Stimulated activated CD4-positive, alpha-beta T cell treated with anti-CD3 and anti-CD28 coated beads, Interleukin-15, amount 100 ng/mL, for 24 hours (primary cell): ENCODE data around the gene TPPP3.
"Not testable (repeated sequence)": the region's sequence is repeated elsewhere in the genome, so short reads cannot be mapped to it uniquely, and the experiment has no call there.

Experiments used
- DNase-seq: peaks from one replicate; pipeline ENCODE4 v3.0.0-alpha.2; 2020

The TPPP3 gene

DNA sequence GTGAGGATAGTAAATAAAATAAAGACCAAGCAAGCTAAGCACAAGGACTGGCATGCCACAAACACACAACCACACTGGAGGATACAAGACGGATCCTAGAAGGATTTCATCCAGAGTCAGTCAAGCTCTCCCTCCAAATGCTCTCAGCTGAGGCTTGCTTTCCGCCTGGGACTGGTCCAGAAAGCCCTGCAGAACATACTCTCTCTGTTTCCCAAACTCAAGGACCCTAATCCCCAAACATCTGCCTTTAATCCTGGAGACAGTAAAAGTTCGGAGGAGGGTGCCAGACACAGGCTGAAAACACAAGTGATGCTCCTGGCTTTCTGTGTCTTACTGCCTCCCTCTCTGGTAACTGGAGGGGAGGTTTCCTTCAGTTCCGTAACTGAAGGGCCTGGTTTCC is 32.3 kb upstream of the TPPP3 start:
- DNase-seq, result no peak

DNA sequence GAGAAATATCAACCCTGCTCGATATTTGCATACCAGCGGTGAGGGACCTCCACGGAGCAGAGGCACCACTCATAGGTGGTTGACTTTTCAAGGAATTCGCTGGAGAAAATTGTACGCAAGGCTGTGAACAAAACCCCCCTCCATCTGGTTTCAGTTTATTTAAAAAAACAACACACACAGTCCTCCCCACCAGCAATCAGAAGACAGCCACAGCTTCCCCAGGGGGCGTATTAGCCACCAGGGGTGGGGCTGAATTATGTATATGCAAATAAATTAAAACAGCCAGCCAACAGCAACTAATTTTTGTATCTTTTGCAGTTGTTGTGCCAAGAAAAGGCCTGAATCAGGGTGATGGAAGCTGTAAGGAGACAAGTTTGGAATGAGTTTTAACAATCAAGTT is 31.8 kb upstream of the TPPP3 start:
- no peak for DNase-seq

DNA sequence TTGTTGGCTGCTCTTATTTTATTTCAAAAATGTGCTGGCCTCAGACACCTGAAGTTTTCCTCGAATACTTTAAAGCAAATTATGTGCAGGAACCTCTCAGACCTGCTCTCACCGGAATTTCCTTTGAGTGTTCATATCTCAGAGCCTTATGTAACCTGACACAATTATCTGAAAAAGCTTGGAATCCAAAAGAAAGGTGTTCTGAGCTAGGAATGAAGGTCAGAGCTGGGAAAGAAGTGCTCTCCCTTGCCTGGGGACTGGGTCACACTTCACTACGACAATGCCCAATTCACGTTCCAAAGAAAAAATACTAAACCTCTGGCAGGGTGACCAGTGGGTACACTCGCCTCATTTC is 30.9 kb upstream of the TPPP3 start:
- no peak for DNase-seq

DNA sequence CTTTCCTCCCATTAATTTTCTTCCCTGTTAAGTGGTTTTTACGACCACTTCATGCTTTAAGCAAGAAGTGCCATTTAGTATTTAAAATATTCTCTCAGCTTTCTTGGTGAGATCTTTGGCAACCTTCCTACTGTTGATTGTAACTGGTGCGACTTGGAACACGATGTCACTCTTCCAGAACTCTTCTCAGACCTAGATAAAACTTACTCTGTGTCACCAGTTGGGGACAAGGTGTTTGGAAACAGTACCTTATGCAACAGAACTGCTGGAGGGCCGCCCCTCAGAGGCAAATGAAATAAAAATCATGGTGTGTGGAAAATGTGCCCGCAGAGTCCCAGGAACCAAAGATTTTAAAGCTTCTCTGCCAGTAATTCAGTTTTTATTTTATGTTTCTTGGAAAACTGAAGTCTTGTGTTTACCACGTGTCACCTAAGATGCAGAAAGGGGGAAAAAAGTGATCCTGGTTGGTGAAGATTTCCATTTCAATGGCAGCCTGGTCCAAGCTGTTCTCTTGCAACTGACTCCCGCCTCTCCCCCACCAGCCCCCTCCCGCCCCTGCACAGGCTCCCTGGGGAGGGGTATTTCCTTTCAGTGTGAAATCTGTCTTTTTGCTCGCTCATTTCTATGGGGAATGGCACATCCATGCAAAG is 30.4 kb upstream of the TPPP3 start:
- DNase-seq, result no peak

DNA sequence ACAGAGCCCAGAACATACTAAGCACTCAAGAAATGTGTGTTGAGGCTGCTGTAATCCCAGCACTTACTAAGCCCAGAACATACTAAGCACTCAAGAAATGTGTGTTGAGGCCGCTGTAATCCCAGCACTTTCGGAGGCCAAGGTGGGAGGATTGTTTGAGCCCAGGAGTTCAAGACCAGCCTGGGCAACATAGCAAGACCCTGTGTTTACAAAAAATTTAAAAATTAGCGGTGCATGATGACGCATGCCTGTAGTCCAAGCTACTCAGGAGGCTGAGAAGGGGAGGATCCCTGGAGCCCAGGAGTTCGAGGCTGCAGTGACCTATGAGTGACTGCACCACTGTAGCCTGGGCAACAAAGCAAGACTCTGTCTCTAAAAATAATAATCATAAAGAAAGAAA is 29.7 kb upstream of the TPPP3 start:
- DNase-seq, result no peak

DNA sequence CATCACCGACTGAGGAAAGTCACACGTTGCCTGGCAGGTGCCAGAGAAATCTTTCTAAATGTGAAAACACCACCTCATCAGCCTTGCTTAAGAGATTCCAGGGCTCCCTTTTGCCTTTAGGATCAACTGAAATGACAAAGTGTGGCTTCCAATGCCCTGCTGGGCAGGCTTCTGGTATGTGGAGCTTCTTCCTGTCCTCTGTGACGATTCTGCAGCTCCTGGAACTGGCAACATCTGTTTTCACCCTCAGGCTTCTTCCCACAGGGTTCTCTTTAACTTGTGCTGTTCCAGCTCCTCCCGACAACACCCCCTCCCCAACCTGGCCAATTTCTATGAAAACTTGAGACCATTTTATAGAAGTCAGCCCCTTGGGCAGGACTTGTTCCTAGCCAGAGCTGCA is 27.7 kb upstream of the TPPP3 start:
- DNase-seq, result no peak

DNA sequence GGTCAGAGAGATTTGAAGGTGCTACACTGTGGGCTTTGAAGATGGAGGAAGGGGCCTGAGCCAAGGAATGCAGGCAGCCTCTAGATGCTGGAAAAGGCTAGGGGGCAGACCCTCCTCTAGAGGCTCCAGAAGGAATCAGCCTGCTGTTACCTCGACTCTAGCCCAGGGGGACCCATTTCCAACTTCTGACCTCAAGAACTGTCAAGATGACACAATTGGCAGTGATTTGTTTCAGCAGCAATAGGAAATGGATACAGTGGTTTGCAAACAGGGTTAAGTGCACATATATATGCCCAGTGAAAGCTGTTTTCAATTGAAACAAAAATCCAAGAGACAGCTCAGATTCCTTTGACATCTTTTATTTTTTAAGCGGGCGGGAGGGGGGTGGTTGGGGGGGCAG is 26.6 kb upstream of the TPPP3 start:
- no peak for DNase-seq

DNA sequence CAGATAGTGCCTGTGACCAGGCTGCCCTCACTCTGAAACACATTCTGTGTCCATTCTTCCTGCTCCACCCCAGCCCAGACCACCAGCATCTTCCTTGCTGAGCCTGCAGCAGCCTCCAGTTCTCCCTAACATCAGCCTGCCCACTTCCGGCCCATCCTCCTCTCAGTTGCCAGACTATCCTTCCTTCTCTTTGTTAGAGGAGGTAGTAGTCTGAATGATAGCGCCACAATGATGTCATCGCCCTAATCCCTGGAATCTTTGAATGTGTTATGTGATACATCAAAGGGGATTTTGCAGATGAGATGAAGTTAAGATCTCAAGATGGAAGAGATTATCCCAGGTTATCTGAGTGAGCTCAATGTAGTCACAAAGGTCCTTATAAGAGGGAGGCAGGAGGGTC is 26.2 kb upstream of the TPPP3 start:
- no peak for DNase-seq

DNA sequence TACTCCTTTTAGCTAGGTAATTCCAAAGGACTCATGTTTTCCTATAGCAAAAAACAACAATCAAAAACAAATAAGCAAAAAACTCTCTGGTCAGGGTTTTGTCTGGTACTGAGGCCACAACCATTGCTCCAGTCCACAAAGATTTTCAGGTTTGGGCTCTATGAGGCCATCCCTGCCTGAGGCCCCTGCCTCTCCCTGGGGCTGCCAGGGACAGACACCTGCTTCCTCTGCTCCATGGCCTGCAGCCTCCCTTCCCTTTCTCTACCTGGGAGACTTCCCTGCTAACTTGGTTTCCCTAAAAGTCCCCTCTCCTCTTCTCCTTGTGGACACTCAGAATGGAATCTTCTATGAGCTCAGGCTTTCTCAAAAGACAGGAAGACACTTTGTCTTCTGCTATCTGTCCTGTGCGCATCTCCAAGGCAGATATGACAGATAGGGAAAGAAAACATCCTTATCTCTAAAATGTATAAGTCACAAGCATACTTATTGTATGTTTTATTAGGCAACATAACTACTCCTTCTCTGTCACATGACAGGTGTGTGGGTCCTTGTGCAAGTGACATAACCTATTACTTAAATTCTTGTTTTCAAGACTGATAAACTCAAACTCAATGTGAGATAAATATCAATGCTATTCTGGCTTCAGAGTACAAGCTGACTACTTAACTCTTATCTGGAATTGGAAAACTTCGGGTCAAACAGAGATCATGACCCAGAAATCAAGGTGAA is 24.2 kb upstream of the TPPP3 start:
- no peak for DNase-seq

DNA sequence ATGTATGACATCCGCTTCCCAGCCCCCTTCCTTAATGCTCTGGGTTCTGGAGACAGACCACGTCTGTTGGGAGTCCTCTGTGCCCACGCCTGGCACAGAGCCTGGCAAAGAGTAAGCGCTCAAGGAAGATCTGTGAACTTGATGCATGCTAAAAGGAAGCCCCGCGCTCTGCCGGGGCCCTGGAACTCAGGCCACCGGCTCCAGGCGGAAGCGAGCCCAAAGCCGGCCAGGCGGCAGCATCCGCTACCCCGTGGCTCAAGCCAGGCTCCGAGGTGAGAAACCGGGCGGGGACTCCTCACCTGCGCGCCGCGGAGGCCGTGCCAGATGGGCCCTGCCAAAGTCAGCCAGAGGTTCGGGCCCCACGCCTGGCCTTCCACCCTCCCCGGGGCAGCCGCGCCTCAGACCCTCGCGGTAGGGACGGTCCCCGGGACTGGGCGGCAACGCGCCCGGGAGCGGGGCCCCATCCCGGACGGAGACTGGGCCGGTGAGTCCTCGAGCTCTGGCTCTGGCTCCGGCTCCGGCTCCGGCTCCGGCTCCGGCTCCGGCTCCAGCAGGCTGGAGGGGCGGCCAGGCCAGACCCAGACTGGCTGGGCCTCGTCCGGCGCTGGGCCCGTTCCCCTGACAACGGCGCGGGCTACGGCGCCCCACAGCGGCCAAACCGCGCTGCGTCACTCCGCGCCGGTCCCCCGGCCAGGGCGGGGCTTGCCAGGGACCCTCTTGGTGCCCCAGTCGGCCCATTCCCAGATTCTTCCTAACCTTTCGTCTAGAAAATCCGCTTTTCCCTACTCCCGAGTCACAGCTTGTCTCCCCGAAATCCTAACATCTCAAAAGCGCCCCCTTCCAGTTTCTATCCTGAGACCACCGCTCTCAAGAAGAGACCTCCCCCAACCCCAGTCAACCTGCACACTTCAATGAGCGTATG is 22.8 kb upstream of the TPPP3 start, which contains the start of gene ZDHHC1:
TSS of gene ZDHHC1 (minus strand) at position 606 of the 922 bp plus-strand sequence. CDS start 8,702 bp downstream, outside the sequence.
- peak; percentile 75 for DNase-seq

DNA sequence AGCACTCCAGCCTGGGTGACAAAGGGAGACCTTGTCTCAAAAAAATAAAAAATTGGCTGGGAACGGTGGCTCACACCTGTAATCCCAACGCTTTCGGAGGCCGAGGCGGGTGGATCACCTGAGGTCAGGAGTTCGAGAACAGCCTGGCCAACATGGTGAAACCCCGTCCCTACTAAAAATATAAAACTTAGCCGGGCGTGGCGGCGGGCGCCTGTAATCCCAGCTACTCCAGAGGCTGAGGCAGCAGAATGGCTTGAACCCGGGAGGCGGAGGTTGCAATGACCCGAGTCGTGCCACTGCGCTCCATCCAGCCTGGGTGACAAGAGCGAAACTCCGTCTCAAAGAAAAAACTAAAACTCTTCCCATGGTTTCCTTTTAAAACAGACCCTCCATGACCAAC is 22.1 kb upstream of the TPPP3 start:
- DNase-seq, result not testable (repeated sequence)

DNA sequence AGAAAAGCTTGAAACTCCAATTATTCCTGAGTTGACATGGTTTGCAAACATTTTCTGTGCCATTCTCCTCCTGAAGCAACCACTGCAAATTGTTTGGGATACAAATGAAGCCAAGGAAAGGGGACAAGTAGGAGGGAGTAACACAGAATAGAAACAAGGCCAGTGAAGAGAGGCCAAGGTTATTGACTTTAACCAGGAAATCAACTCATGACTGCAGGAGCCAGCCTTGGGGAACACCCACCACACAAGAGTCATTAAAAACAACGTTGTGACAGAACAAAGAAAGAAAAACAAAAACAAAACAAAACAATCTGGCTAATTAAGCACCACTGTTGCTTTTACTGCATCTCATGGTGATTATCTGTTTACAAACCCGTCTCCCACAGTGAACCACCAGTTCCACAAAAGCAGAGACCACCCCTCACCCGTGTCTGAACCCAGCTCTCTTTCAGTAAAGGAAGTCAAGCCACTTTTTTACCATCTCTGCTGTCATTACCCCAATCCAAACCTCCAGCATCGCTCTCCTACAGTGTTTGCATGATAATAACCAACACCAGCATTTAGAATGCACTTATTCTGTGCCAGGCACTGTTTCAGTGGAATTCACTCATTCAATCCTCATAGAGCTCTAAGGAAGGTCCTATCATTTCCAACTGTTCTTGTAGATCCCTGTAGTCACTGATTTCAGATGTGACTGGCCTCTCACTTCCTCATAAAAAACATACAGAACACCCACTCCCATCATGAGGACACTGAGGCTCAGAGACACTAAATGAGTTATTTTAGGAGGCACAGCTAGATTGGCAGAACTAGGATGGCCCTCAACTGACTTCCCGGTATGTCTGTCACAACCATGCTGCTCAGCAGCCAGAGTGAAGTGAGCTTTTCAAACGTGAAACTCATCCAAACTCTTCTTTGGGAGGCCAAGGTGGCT is 20.9 kb upstream of the TPPP3 start:
- no peak for DNase-seq

DNA sequence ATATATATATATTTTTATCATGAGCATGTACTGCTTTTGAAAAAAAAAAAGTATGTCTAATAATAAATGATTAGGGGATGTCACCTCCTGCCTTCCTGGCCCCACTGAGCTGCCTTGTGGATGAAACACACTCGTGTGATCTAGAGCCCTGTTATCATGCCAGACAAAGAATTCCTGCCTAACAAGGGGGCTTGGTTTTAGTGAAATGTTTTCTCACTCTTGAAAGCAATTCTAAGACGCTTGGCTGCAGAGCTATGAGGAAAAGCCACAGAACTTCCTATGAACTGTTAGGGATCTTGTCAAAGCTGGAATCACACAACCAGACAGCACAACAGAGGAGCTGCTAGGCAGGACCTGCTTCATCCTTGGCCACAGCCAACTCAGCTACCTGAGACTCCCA is 19.0 kb upstream of the TPPP3 start:
- DNase-seq, result no peak

DNA sequence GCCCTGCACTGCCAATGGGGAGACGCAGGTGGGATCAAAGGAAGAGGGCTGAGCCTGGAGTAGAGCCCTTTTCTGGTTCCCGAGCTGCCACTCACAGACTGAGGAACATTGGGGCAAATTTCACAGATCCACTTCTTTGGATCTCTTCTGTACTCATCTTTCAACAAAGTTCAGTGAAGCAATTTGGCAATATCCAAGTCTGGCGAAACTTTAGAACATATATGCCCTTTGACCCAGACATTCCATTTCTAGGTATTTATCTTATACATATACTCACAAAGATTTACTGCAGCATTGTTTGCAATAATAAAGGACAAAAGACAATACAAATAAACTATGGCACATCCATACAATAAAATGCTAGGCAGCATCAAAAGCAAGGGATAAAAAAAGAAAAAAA is 18.0 kb upstream of the TPPP3 start:
- DNase-seq, result no peak

DNA sequence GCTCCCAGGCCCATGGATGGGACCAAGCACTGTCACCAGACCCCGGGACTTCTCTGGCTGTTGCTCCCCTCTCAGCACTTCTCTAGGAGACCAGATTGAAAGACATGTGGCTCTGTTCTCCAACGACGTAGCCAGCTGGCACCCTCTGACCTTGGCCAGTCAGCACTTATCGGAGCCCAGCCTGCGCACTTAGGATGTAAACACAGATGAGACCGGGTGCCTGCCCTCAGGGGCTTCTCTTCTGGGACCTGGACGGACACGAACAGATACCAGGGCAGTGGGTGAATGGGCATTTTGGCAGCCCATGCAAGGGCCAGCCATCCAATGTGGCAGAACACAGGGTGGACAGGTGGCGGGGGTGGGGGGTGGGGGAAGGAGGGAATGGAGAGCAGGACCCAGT is 16.3 kb upstream of the TPPP3 start:
- DNase-seq, result no peak

DNA sequence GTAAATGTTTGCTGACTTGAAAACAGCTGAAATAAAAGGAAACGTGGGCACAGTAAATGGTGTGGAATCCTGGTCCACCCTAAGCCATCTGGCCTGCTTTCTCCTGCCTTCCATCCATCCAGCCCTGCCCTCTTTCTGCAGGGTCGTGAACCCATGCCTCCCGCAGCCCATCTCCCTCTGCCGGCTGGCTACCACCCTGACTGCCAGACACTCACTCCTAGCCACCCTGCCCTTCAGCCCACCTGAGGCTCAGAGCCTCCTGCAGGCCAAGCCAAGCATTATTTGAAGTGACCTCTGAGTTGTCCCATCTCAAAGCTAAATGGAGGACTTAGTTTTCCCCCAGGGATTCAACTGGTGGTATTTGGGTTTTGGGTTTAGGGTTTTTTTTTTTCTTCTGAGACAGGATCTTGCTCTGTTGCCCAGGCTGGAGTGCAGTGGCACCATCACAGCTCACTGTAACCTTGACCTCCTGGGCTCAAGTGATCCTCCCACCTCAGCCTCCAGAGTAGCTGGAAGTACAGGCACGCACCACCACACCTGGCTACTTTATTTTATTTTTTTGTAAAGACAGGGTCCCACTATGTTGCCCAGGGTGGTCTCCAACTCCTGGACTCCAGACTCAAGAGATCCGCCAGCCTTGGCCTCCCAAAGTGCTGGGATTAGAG is 14.6 kb upstream of the TPPP3 start:
- DNase-seq, result no peak

DNA sequence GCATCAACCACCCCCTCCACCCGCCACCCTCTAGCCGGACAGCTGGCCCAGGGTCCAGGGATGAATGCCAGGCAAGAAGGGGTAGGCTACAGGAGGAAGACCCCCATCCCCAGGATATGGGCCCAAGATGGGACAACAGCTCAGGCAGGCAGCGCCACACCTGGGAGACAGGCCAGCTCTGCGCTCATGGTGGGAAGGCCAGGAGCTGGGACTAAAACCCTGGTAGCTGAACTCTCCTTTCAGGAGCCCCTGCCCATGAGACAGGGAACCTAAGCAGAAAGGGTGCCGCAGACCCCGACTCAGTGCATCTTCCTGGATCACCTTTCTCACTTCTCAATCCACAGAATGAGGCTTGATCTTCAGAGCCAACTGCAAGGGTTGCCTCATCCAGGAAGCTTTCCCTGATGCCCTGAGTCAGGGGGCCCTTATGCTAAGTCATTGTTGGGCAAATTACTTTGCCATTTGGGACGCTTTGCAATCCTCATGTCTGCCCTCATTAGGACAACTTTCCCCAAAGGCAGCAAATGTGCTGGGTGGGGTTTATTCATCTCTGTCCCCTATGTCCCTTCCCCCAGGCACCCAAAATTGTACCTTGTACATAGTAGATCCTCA is 14.0 kb upstream of the TPPP3 start:
- no peak for DNase-seq

DNA sequence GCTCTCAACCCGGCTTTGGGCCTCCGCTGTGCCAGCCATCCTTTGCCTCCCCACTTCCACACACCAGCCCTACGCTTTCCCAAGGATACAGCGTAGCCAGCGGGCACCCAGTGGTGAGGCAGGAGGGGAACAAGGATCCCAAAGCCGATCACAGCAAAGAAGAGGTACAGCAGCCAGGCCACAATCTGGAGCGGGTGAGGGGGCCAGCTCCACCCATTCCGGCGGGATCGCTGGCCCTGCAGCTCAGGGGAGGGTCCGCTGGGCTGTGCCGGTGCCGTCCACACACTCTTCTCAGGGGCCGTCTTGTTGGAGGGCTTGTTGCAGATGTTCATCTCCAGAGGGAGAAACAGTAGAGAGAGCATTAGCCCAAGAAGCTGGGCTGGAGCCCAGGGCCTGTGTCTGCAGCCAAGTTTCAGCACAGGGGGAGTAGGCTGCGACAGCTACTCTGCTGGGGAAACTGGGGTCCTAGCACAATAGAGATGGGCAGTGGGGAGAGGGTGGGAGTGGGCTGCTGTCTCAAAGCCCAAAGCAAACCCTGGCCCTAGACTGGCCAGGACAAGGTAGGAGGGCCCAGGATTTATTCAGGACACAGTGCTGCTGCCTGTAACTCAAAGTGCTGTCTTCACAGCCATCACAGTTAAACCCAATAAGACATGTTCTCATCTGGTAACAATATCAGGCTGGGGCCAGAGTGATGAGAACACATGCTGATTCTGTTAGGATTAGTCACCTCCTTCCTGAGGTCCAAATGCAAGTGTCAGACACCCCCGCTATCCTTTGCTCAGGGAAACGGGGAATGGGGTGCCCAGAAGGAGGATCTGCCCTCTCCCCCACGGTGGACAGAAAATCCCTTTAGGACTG is 13.0 kb upstream of the TPPP3 start:
- DNase-seq, result no peak

DNA sequence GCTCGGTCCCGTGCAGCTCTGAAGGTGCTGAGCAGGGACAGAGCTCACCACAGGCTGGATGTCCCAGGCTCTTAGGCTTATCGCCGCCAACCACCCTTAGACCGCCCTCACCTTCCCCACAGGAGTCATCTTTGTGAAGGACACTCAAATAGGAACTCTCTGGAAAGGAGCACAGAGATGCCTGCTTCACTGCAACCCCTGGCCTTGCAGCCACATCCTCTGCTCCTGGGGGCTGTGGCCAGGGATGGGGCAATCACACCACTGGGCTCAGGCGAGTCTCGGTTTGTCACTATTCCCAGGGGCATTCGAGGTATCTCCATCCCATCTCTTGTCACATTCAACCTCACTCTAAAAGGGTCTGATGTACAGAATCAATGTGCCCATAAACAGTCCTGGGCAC is 12.0 kb upstream of the TPPP3 start:
- DNase-seq, result no peak

DNA sequence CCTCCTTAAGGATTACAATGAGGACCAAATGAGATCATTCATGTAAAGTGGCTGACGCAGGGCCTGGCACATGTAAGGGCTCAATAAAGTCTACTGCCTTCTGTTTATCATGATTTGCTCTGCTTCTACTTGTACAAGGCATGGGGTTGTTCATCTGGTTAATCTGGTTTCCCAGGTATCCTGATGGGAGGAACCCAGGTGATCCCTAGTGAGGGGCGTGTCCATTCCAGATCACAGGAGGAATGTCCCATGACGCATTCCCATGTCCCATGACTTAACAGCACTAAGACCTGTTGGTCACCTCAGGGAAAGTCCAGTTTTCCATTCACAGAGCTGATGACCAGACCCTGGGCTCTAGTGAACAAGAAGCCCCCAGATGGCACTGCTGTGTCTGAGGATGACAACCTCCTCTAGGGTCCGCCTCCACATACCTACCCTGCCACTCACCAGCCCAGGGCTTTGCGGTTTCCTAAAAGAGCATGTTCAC is 11.5 kb upstream of the TPPP3 start:
- DNase-seq, result no peak
